ENCODE results near the gene CELF2.
A peak's percentile ranks its signal among the peaks of the same experiment; 100 is the strongest.

Gene CELF2

GRCh38 chr10:11169976-11170375, 152.3 kb downstream of the CELF2 start:
- Histone ChIP-seq H3K9me3 (ENCODE audit: control insufficient read depth, insufficient read depth, low read length) (no peaks in the 10 kb centered on the region), H3K36me3 (ENCODE audit: control insufficient read depth, low read length) (no peaks in the 10 kb centered on the region), H3K4me3 (ENCODE audit: low read length) (no peak overlapping the region), H3K4me2 (ENCODE audit: low read length) (no peak overlapping the region), H4K20me1 (ENCODE audit: control insufficient read depth, insufficient read depth, low read depth, low read length) (no peaks in the 10 kb centered on the region), H3K79me2 (ENCODE audit: control insufficient read depth, low read length) (no peaks in the 10 kb centered on the region), H3K4me1 (ENCODE audit: control insufficient read depth, low read length) (peaks cover 29% of the 10 kb centered on the region), H3K9me2 (replicated peaks; ENCODE audit: control insufficient read depth, low read length) (no peaks in the 10 kb centered on the region), H3F3A (ENCODE audit: control insufficient read depth, insufficient read depth) (no peaks in the 10 kb centered on the region), H3K27me3 (ENCODE audit: control insufficient read depth, low read length) (peaks cover 99% of the 10 kb centered on the region), H3K27ac (ENCODE audit: low read depth, low read length) (no peak overlapping the region)
- TF ChIP-seq CTCF (IDR thresholded peaks at IDR 0.05; ENCODE audit: low read depth, low read length, poor library complexity, severe bottlenecking) (no peak), EZH2phosphoT487 (IDR thresholded peaks at IDR 0.05; ENCODE audit: borderline replicate concordance, low read length) (no peak)

GRCh38 chr10:11170574-11170973, 152.9 kb downstream of the CELF2 start:
- Histone ChIP-seq H3K36me3 (ENCODE audit: control insufficient read depth, low read length) (no peaks in the 10 kb centered on the region), H4K20me1 (ENCODE audit: control insufficient read depth, insufficient read depth, low read depth, low read length) (no peaks in the 10 kb centered on the region), H3K79me2 (ENCODE audit: control insufficient read depth, low read length) (no peaks in the 10 kb centered on the region), H3K4me2 (ENCODE audit: low read length) (0 out of 2 replicates have a peak overlapping the region, but pooled peaks have one; percentile 30), H3K9me2 (replicated peaks; ENCODE audit: control insufficient read depth, low read length) (no peaks in the 10 kb centered on the region), H3F3A (ENCODE audit: control insufficient read depth, insufficient read depth) (no peaks in the 10 kb centered on the region), H3K4me3 (ENCODE audit: low read length) (no peak overlapping the region), H3K27me3 (ENCODE audit: control insufficient read depth, low read length) (peaks cover 99% of the 10 kb centered on the region), H3K9me3 (ENCODE audit: control insufficient read depth, insufficient read depth, low read length) (no peaks in the 10 kb centered on the region), H3K4me1 (ENCODE audit: control insufficient read depth, low read length) (peaks cover 27% of the 10 kb centered on the region), H3K27ac (ENCODE audit: low read depth, low read length) (no peak overlapping the region)
- no peak for TF ChIP-seq EZH2phosphoT487 (IDR thresholded peaks at IDR 0.05; ENCODE audit: borderline replicate concordance, low read length)
- no peak for TF ChIP-seq CTCF (IDR thresholded peaks at IDR 0.05; ENCODE audit: low read depth, low read length, poor library complexity, severe bottlenecking)

GRCh38 chr10:11170993-11171851, 153.6 kb downstream of the CELF2 start:
- Histone ChIP-seq H3K27me3 (ENCODE audit: control insufficient read depth, low read length) (peaks cover 99% of the 10 kb centered on the region), H3F3A (ENCODE audit: control insufficient read depth, insufficient read depth) (no peaks in the 10 kb centered on the region), H3K9me3 (ENCODE audit: control insufficient read depth, insufficient read depth, low read length) (no peaks in the 10 kb centered on the region), H3K79me2 (ENCODE audit: control insufficient read depth, low read length) (no peaks in the 10 kb centered on the region), H4K20me1 (ENCODE audit: control insufficient read depth, insufficient read depth, low read depth, low read length) (no peaks in the 10 kb centered on the region), H3K4me3 (ENCODE audit: low read length) (no peak overlapping the region), H3K4me1 (ENCODE audit: control insufficient read depth, low read length) (peaks cover 27% of the 10 kb centered on the region), H3K27ac (ENCODE audit: low read depth, low read length) (no peak overlapping the region), H3K9me2 (replicated peaks; ENCODE audit: control insufficient read depth, low read length) (no peaks in the 10 kb centered on the region), H3K4me2 (ENCODE audit: low read length) (peak overlapping the region; percentile 30; the same call in 1 of the 2 replicates), H3K36me3 (ENCODE audit: control insufficient read depth, low read length) (no peaks in the 10 kb centered on the region)
- TF ChIP-seq CTCF (IDR thresholded peaks at IDR 0.05; ENCODE audit: low read depth, low read length, poor library complexity, severe bottlenecking) (no peak), EZH2phosphoT487 (IDR thresholded peaks at IDR 0.05; ENCODE audit: borderline replicate concordance, low read length) (no peak)

Measured in DOHH2 (cell line).